ENCODE measurements around the gene SLC16A10.

- TF ChIP-seq EZH2 (IDR thresholded peaks at IDR 0.05; ENCODE audit: insufficient read depth, poor library complexity, severe bottlenecking) (no peak), EZH2phosphoT487 (IDR thresholded peaks at IDR 0.05; ENCODE audit: insufficient read depth, low read depth) (no peak)
Measured at GRCh38 chr6:111221804-111222203, 134.5 kb downstream of the SLC16A10 start.

Data from GM23248 (cell line).